NCI-H345 treated with DMSO at 0.1 percent for 48 hours (cell line): ENCODE results near the gene UBE2E2.

Experiments used
- DNase-seq: peaks from one replicate; lab custom pipeline; 2025; ENCODE audit not compliant: unreplicated experiment; lab: John Stamatoyannopoulos, UW

The UBE2E2 gene

DNA sequence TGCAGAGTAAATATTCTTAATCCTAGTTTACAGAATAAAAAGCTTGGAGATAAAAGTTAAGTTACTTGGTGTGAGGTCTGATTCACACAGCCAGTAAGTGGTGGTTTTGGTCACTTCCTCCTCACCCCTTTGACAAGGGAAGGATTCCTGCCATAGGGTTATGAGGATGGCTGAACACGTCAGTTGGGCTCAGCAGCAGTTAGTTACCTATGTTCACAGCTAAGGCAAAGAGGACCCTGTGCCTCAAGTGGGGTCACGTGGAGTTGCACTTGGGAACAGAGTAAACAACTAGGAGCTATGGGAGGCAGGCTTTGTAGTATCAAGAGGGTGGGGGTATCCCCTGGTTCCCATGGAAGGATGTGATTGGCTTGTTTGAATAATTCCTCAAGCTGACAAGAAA lies 232.2 kb downstream of the UBE2E2 start:
- no peak for DNase-seq

DNA sequence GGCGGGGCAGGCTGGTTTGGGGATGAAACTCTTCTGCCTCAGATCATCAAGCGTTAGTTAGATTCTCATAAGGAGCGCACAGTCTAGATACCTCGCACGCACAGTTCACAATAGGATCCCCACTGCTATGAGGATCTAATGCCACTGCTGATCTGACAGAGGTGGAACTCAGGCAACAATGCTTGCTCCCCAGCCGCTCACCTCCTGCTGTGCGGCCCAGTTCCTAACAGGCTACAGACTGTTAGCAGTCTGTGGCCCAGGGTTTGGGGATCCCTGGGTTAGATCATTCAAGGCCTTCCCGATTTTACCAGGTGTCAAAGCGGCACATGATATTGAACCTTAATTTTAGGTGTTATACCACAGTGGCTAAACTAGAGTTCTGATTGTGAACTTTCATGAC lies 232.8 kb downstream of the UBE2E2 start:
- no peak for DNase-seq

DNA sequence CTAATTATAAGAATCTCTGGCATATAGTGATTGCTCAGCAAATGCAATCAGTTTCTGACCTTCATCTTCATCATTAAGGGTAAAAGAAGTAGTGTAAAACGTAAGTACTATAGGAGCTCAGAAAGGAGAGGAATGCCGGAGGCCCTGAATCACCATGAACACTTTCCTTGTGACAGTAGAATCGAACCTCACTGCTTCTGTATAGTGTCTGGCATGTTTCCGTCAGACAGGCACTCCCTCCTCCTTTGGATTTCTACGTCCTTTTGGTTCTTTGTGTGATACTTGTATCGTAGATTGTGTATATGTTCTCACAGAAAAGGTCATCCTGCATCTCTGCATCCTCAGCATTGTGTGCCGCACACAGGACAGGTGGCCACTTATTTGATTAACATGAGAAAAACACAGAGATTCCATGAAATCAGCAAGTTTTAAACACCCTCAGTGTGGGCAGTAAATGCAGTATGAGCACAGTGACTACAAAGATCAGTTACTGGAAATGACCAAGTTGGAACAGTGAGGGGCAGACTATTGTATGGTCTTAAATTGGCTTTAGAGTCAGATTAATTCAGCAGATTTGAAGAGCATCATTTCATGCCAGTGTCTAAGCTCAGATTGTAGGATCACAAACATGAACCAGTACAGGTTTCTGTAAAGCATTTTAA lies 234.5 kb downstream of the UBE2E2 start:
- no peak for DNase-seq

DNA sequence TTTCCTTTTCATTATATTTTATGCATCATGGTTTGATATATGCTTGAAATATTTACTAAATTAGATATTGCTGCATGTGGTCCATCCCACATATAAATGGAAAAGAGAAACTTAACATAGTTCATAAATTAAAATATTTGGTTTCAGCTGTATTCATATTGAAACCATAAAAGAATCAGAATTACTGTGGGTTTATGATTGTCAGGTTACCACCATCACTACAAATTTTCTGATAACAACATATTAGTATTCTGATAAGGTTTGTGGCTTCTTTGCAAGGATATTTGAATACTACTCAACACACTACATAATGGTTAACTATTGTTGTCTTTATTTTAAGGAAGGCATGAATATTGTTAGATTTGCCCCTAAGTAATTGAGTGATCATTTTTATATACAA lies 235.5 kb downstream of the UBE2E2 start:
- no peak for DNase-seq

DNA sequence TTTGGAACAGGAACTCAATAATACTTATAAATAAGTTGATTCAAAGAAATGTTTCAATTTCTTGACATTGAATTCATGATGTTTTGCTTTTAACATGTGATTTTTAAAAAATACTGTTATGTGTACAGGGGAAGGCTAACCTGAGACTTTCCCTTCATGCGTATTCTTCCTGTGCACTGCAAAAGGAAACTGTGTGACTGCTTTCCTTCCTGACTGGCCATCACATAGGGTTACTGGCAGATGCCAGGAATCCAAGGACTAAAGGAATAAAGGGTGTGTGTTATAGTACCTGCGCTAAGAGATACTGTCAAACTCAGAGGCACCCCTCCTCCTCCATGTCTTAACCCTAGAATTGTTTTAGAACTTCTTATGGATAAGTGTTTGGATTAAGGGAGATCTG lies 236.0 kb downstream of the UBE2E2 start:
- DNase-seq: no peak

DNA sequence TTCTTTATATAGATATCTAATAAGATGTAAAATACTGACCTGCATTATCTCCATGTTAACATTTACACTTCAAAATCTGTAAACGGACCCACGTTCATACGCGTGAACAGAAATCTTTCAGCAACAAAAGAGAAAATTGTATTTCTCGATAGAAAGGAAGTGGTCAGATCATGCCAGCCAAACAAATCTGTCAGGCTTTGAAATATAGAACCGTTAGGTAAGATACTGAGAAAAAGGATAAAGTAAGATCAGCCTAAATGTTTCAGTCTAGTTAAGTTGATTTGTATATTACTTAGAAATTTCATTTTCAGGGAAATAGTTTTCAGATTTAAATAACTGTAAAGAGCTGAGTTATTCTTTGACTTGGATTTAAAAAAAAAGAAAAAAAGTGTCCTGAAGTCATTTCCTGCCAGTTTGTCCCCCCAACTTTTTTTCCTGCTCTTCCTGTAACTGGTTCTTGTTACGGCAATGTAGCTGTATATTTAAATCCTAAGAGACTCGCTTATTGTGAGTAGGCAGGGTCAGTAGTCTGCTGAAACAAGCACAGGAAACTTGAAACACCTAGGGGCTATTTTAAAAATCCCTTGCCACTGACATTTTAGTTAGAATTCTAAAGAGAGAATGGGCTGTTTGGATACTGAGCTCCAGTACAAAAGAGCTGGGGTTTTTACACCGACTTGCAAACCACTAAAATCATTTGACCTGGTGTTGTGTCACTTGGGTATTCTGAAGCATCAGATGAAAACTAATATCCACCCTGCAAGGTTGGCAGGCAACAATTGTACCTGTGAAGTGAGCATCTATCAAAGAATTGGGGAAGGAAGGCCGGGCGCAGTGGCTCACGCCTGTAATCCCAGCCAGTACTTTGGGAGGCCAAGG lies 237.5 kb downstream of the UBE2E2 start:
- DNase-seq: no peak

DNA sequence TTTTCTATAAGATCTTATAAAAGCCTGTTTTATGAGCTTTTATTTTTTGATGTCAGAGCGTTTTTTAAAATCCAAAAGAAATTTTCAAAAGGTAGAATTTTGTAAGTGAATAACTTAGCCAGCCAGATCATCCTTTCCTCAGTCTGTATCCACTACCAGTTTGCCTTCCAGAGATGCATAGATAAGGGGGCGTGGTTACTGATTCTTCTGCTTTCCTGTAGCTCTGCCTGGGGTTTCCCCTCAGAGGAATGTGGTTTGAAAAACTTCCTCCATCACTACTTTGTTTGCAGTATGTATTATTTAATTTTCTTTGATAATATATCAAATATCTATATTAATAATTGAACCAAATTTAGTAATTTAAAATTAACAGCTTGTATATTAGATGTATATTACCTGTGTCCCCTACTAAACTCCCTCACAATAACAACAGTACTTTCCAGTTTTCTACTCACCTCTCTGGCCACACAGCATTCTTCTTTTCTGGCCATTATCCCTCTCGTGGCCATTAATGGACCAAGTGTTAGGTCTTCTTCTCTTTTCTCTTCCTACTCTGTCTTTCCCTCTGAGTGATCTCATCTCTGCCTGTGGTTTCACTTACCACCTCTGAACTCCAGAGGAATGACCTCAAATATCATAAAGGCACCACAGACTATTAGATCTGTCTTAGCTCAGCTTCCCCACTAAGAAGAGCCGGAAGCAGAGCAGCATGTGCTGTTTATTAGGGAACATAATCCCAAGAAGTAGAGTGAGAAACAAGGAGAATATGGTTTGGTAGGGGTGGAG lies 239.7 kb downstream of the UBE2E2 start:
- DNase-seq: no peak

DNA sequence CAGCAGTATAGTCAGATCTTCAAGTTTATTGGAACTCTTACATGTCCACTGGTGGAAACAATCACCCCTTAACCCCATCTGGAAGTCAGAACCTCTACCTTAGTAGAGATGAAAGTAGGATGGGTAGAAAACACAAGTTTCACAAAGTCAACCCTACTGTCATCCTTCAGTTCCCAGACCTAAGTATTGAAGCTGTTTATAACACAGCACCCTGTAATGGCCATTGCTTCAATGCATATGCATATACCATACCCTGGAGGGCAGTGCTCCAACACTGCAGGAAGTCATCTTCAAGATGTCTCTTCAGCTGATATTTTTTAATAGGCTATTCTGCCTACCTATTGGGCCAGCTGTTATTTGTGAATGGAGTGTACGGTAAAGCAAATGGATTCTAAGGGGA lies 241.3 kb downstream of the UBE2E2 start:
- no peak for DNase-seq

DNA sequence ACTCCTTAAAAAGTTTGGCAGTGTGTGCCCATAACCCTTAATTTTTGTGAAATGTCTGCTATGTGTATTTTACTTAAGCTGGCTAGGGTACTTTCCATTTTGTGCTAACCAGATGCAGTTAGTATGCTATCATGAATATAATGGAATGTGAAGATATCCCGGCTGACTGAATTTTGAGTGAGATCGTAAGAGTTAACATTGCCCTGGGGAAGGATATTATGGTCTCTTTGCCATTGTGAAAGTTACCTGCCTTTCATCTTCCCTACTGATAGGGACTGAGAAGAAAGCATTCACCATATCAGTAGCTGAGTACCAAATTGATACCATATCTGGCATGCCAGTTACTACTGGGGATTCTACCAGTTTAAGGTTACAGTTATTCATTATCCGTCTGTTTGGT lies 243.2 kb downstream of the UBE2E2 start:
- DNase-seq: no peak

DNA sequence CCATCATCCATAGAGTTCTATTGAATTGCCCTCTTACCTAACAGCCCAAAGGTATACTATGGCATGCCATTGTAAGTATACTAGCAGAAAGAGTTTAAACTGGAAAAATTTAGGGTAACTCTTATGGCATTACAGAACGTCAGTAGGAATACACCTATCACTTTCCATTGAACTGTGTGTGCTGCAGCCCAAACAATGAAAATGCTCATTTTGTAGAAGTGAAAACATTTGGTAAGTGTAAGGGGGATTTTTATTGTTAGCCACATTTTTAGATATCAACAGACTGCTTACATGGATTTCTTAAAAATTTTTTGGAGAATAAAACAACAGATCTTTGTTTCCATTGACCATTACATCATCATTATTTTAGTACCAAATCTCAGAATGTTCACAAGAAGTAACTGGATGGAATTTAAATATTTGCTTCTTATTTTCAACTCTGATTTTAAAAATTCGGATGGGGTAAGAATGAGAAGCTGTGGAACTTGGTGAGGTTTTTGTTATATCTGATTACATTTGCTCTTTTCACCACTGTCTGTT lies 245.9 kb downstream of the UBE2E2 start:
- no peak for DNase-seq

DNA sequence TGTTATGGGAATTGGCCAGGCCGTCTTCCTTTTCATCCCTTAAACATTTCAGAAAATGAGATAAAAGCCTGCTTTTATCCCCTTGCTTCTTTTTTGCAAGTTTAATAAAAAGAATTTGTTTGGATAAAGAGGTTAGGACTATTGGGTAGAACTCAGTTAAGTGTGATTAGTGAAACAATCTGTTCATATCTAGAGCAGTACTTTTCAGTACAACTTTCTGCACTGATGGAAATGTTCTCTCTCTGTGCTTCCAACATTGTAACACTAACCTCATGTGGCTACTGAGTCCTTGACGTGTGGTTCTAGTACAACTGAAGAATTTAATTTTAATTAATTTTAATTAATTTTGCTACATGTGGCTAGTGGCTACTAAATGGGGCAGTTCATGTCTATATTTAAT lies 246.9 kb downstream of the UBE2E2 start:
- DNase-seq: no peak

DNA sequence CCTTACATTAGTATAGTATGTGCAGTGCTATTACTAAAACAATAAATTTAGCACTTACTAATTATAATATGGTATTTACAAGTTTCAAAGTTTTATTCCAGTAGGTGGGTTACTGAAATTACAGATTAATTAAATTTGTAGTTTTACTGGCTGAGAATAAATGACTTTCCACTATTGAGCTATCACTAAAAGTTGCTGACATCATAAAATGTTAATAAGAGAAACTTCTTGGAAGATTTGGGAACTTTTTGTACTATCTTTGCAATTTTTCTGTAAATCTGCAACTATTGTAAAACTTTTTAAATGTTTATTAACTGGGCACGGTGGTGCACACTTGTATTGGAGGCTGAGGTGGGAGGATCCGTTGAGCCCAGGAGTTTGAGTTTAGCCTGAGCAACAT lies 247.7 kb downstream of the UBE2E2 start:
- DNase-seq: no peak

DNA sequence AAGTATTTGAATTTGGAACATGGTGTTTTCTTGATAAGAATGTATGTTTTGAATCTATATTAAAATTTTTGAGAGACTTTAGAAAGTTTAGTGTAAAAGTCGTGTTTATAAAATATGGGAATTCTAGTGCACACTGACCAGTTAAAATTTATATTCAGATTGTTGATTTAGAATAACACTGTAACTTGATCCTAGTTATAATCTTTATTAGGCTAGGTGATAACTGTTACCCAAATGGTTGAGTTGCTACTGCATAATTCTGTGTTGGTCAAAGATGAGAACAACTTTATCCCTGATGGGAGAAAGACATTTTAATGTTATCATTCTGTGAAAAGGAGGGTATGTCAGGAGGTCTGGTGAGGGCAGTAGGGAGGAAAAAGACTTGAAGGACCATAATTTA lies 249.3 kb downstream of the UBE2E2 start:
- DNase-seq: no peak

DNA sequence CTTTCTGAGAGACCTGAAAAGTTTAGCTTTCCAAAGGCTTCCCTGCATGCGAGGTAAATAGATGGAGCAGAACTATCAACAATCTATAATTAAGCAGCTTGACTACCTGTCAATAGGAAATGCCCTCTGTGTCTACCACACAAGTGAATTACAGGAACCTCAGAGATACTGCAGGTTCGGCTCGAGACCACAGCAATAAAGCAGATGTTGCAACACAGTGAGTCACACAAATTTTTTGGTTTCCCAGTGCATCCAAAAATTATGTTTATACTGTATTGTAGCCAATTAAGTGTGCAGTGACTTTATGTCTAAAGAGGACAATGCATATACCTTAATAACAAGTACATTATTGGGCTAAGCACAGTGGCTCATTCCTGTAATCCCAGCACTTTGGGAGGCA lies 252.0 kb downstream of the UBE2E2 start:
- DNase-seq: no peak

DNA sequence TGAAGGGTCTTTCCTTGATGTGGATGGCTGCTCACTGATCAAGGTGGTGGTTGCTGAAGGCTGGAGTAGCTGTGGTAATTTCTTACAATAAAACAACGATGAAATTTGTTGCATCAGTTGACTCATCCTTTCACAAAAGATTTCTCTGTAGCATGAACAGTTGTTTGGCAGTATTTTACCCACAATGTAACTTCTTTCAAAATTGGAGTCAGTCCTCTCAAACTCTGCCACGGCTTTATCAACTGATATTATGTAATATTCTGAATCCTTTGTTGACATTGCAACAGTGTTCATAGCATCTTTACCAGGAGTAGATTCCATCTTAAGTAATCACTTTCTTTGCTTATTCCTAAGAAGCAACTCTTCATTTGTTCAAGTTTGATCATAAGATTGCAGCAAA lies 252.6 kb downstream of the UBE2E2 start:
- no peak for DNase-seq

DNA sequence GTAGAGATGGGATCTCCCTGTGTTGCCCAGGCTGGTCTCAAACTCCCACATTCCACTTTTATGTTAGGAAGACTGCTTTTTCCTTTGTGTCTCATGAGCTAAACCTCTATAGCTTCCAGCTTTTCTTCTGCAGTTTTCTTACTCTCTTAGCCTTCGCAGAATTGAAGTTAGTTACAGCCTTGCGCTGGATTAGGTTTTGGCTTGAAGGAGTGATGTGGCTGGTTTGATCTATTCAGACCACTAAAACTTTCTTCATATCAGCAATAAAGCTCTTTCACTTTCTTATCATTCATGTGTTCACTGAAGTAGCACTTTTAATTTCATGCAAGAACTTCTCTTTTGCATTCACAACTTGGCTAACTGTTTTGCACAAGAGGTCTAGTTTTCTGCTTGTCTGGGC lies 254.6 kb downstream of the UBE2E2 start:
- DNase-seq: no peak

DNA sequence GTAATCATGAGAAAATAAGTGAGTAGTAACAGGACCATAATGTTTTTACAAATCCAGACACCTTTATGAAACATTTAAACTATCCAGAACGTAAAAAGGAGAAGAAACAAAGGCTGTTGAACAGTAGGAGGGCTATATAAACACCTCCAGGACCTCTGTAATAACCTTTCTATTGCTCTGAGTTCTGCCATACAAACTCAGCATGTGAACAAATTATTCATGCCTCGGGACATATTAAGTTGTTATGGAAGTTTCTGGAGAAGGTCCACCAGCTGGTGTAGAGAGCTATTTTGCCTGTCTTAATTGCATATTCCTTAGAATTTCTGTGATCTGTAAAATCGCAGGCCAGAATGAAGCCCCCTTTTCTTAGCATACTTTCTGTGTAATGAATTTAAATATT lies 256.3 kb downstream of the UBE2E2 start:
- no peak for DNase-seq

DNA sequence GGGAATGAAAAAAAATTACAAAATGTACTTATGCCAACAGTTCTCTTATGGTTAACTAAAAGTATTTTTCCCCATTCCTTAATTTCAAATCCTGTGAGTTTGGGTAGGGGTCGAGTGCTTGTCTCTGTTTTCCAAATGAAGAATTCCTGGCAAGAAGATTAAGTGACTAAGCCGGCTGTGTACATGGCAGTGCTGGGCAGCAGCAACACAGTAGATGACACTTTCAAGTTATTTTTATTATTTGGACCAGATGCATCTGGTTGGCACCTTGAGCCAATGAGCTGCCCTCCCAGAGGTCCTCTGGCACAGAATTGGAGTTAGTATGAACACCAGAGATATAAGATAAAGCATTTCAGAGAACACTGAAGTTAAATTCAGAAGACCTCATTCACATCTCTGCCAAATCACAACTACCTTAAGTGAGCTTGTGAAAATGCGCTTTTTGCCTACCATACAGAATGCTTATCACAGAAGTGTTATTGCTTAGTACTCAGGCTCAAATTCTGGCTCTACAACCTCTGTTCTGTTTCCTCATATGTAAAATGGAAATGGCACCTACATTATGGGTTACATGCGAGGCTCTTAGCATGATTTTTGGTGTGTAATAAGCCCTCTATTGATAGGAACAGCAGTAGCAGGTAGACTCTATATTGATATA lies 256.9 kb downstream of the UBE2E2 start:
- no peak for DNase-seq

DNA sequence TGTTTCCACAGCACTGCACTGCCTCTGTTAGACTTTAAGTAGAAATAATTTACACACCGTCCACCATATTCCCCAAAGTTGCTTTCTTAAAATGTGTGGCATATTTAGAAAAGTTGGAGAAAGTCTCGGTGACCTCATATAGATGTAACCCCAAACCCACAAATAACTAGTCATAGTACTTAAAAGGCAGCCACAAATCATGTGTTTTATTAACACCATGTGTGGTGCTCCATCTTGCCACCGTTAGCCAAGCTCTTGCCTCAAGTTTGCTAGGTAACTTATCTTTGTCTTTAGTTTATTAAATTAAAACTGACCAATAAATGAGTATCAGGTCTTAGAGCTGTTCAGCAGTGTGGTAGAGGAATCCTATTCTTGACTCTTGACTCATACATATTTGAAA lies 257.9 kb downstream of the UBE2E2 start:
- no peak for DNase-seq

DNA sequence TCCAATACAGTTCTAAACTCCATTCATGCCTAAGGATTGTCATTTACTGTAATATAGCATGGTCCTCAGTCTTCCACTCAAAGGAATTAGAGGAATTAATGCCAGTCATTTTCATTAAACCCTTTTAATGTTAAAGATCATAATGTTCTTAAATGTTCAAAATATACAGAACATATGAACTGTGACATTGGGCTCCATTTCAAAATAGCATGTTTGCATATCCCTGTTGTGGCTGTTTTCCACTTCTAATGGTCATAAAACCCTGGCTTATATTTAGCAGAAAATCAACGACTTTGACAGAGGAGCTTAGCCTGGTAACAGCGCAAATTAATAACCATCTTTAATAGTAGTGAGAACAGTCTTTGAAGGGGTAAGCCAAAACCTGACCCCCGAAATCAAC lies 260.7 kb downstream of the UBE2E2 start:
- DNase-seq: no peak

DNA sequence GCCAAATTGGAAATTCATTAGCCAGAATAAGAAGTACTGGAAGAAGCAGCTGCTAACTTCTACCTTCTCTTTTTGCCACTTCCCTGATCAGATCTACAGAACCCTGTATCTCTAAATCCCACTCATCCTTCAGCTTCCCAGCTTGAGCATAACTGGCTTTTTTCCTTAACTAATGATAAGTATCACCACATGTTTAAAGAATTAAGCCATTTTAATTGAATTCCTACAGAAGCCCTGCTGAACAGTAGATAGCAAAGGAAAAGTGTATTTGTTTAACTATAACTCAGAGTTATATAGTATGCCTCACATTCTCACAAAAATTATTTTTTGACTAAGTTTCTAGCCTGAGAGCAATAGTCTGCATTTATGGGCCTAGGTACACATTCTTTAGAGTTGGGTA lies 262.4 kb downstream of the UBE2E2 start:
- no peak for DNase-seq
